Stimulated activated CD4-positive, alpha-beta T cell treated with anti-CD3 and anti-CD28 coated beads, Interleukin-15, amount 100 ng/mL, for 24 hours (primary cell): ENCODE measurements around the gene ENTPD6.

Experiments used
- DNase-seq: peaks from one replicate; pipeline ENCODE4 v3.0.0-alpha.2; 2020

ENTPD6 gene

GRCh38 chr20:25188218-25188617 is 7.3 kb upstream of the ENTPD6 start:
- DNase-seq: no peak

DNA sequence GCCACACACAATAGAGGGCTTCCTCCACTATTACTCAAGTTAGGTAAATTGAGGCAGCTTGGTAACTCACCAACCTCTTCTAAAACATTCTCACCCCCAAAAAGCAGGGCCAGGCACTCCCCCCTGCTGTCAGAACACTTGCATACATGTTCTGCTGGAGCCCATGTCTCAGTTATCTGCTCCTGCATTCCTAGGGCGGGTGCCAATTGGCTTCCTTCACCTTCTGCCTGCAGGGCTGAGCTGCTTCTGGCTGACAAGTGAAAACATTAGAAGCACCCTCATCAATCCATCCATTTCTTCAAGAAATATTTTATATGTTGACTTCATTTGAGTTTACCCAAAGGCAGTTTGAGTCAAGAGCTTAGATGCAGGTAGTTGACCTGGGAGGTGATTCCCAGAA is 4.5 kb upstream of the ENTPD6 start:
- no peak for DNase-seq

DNA sequence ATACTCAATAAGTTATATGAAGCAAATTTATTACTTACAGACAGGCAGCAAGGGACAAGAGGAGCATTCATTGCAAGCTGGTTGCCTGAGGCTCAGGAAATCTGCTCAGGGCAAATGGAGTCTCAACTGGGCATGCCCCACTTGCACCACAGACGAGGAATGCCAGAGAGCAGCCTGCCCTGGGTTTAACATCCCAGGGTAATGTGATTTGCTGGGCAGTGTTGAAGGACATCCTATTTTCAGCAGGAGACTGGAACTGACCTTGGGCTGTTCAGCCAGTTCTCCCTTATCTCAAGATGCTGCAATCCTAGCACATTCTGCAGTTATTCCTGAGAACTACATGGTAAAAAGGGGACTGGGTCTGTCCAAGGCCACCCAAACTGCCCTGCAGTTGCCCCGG is 3.8 kb upstream of the ENTPD6 start:
- no peak for DNase-seq

DNA sequence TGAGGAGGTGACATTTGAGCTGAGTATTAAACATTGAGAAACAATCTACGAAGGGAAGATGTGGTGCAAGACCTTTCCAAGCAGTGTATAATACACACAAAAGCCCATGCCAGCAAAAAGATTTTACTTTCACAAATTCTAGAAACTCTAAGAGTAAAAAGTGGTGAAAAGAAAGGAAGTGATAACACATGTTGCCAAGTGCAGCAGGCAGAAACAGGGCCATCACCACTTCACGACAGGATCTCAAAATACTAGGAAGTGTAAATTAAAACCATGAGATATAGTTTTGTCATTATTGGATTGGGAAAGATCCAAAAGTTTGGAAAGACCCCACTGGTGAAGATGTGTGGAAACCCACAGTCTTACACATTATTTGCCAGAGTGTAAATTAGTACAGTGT is 1.7 kb upstream of the ENTPD6 start:
- no peak for DNase-seq

- no peak for DNase-seq
Observed at GRCh38 chr20:25194333-25194972, 1.1 kb upstream of the ENTPD6 start.

DNA sequence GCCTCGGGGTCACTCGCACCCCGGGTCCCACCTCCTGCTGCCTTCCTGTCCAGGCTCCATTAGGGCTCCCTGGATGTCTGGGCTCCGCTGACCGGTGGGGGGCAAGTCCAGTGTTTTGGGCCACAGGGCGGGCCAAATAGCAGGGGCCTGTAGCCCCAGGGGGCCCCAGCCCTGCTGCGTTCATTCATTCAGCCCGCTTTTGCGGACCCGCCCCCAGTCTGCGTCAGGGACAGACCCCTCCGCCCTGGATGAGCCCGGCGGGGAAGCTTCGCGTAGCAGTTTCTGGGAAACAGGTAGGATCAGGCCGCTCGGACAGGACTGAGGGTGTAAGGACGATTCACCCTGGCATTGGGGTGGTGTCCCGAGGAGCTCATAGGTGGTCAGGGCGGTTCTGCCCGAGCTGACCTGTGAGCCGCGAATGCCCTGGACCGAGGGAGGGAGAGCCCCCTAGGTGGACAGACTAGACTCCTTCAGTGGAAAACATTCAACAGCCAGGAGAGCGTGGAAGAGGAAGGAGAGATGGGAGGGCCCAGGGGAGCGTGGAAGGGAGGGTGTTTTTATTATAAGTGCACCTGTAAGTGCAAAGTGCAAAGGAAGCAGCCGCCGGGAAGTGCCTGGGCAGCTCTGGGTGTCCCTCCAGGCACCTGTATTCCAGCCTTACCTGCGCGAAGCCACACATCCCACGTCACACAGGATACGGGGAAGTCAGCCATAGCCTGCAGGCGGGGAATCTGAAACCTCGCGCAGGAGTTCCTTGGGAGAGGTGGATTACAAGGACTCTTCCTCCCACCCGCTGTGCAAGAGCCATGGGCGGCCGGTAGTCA is 662 bp downstream of the ENTPD6 start:
- DNase-seq: peak; percentile 57

DNA sequence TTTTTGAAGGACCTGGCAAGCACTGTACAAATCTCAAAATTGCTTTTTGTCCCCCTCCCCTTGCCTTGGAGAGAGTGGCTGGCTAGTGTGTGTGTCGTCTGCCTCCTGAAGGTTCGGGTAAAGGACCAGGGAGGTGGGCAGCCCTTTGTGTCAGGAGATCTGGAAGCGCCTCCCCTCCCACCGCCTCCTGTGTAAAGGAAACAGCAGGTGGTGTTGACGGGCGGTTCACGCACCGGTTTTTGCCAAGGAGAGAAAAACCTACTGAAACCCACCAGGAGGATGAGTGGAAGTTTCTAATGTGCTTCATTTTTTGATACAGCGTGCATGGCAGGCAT is 1.2 kb downstream of the ENTPD6 start:
- DNase-seq: peak; percentile 29

DNA sequence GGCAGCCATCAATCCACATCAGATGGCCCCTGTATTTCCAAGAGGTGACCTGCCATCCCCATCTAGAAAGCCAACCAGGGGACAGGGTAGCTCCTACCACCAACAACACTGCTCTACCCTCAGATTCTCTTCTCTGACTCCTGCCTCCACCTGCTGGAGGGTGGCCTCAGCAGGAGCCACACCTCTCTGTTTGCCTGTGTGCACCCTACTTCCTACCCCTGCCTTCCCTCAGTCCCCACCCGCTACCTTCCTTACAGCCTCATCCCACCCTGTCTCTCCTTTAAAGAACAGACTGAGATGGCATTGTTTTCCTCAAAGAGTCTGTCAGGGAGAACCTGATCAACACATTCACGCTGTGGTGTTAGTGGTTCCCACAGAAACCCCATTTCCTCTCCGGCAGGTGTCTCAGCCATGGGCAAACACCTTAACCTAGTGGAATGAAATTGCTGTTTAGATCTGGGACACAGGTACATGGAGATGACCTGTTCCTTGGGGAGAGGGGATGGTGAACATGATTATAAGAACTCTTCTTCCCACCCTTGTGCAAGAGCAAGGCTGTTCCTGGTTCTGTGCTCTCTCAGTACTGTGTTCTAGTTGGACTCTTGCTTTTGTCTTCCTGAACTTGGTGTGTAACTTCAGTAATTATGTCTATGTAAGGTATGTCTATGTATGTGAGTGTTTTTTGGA is 1.8 kb downstream of the ENTPD6 start:
- DNase-seq: peak; percentile 16

DNA sequence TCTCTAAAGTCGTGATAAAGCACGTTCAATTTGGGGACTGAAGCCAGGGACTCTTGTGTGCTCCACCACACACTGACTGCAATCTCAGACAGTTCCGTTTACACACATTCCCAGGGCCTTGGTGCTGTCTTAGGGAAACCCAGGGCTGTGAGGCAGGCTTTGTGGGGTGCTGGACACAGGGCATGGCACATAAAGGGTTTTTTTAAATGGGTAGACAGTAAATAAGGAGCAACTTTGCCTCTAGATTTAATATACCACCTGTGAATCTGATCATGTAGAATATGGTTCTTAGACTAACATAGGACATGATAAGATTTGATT is 2.3 kb downstream of the ENTPD6 start:
- DNase-seq: no peak

GRCh38 chr20:25198663-25199383 is 3.3 kb downstream of the ENTPD6 start:
- DNase-seq: no peak

GRCh38 chr20:25199473-25200260 is 4.2 kb downstream of the ENTPD6 start:
- no peak for DNase-seq

DNA sequence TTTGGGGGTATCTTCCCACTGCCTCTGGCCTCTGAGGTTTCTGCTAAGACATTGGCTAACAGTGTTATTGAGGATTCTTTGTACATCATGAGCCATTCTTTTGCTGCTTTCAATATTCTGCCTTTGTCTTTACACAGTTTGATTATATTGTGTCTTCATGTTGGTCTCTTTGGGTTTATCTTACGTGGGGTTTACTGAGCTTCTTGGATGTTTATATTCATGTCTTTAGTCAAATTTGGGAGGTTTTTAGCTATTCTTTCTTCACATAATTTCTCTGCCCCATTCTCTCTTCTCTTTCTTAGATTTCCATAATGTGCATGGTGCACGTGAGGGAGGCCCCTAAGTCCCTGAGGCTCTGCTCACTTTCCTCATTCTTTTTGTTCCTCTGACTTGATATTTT is 7.6 kb downstream of the ENTPD6 start:
- DNase-seq: no peak

DNA sequence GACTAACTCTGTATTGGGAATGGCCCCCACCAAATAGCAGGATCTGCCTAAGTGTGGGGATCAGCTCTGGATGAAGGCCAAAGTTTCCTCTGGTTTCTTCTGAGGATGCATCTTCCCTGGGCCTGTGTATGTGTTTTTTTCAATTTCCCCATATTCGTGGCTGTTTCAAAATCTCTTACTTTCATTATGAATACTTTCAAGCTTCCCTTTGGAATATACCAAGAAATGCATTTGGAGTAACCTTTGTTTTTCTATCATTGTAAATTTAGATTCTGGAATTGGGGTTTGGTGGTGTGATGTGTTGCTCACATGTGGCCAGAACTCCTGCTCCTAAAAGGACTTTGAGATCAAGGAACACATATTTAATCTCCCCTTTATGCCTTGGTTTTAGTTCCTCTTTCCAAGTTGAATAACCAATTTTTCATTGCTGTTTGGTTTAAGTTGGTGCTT is 8.4 kb downstream of the ENTPD6 start:
- no peak for DNase-seq

- no peak for DNase-seq
Observed at GRCh38 chr20:25204550-25205276, 9.2 kb downstream of the ENTPD6 start.

- DNase-seq: no peak
Observed at GRCh38 chr20:25205277-25206062, 10.0 kb downstream of the ENTPD6 start.

- no peak for DNase-seq
Observed at GRCh38 chr20:25206063-25206403, 10.5 kb downstream of the ENTPD6 start.

- DNase-seq: no peak
Observed at GRCh38 chr20:25206548-25206947, 11.0 kb downstream of the ENTPD6 start.

- DNase-seq: no peak
Observed at GRCh38 chr20:25207149-25207959, 11.8 kb downstream of the ENTPD6 start.

DNA sequence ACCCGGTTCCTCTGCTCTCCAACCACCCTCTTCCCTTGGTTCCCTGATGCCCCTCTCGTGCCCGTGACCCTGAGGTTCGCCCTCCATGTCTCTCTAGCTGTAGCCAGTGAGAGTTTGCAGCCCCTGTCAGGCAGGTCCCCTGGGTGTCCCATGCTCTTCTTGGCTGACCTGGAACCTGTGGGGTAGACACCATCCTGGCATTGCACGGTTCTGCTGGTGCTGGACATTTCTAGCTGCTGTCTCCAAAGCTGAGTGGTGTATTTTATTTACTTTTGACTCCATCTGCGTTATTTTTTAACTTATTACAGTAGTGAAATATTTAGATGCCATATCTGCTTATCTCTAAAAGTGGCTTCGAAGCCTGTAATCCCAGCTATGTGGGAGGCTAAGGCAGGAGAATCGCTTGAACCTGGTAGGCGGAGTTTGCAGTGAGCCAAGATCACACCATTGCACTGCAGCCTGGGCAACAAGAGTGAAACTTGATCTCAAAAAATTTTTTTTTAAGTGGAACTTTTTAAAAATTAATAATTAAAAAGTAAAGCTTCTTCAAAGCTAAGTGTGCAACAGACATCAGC is 12.5 kb downstream of the ENTPD6 start:
- no peak for DNase-seq

DNA sequence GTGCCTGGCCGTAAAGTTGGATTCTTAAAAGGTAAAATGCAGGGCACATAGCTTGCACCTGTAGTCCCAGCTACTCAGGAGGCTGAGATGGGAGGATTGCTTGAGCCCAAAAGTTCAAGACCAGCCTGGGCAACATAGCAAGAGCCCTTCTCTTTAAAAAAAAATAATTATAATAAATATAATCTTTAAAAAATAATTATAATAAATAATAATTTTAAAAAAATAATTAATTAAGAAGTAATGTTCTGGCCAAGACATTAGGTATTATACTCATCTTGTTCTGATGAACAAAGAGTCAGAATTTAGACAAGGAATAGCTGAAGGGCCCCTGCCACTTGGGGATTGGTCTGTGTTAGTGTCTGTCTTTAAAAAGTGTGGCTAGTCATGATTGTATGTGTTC is 13.9 kb downstream of the ENTPD6 start:
- no peak for DNase-seq
